SK-N-SH (cell line): ENCODE results near the gene SUCNR1. TPM values are rescaled to one million over a fixed set of nuclear protein-coding genes. Genes with fewer than 3 reads are reported as not detected.

Experiments used
- CTCF ChIA-PET: fragments of 300-600, 350-600 bp; formaldehyde crosslinking; extraction: SDS; loops from one replicate; lab custom pipeline; 2021; lab: Yijun Ruan, JAX
- POLR2A ChIA-PET: fragments of 350-600 bp; sonication (Branson Sonifier 250); formaldehyde crosslinking; extraction: SDS; loops from one replicate; lab custom pipeline; 2020; ENCODE audit warnings: antibody characterized with exemption, inconsistent platforms; lab: Yijun Ruan, JAX
- DNase-seq: peaks from one replicate; pipeline ENCODE4 v3.0.0; 2012
- H2AFZ ChIP-seq: fragments of 200-600 bp; sonication (generic); 2 replicates; pipeline ENCODE4 v1.8.1; 2016; ENCODE audit warnings: antibody characterized with exemption, mild to moderate bottlenecking, low read depth
- H3F3A ChIP-seq: fragments of 200-600 bp; sonication (generic); replicated peaks from 2 replicates; pipeline ENCODE3; 2016; ENCODE audit warnings: antibody characterized with exemption, mild to moderate bottlenecking; ENCODE audit not compliant: insufficient read depth
- H3K27ac ChIP-seq, 2 experiments: fragments of 200-500 bp in 1 of 2; fragments of 200-600 bp in 1 of 2; sonication (Bioruptor generic) in 1 of 2; sonication (generic), shearing (Covaris generic) in 1 of 2; 2 replicates each; pipeline versions ENCODE4 v1.5.1 to v1.6.1; 2014 to 2016; ENCODE audit warnings: low read depth in 2 of 2, inconsistent platforms in 1 of 2, low read length in 1 of 2, mild to moderate bottlenecking in 1 of 2, mixed read lengths in 1 of 2
- H3K27me3 ChIP-seq: fragments of 200-600 bp; sonication (generic), shearing (Covaris generic); 2 replicates; pipeline ENCODE4 v1.6.1; 2016; ENCODE audit warnings: mixed run types; ENCODE audit not compliant: insufficient read depth
- H3K36me3 ChIP-seq, 2 experiments: fragments of 200-500 bp in 1 of 2; fragments of 200-600 bp in 1 of 2; sonication (Bioruptor generic) in 1 of 2; sonication (generic) in 1 of 2; replicated peaks in 1 of 2; 2 replicates each; pipeline versions ENCODE3 to v1.5.1; 2014 to 2016; ENCODE audit warnings: low read length in 1 of 2, mild to moderate bottlenecking in 1 of 2; ENCODE audit not compliant: insufficient read depth in 2 of 2, control insufficient read depth in 1 of 2
- H3K4me1 ChIP-seq, 2 experiments: fragments of 200-500 bp in 1 of 2; fragments of 200-600 bp in 1 of 2; sonication (Bioruptor generic) in 1 of 2; sonication (generic), shearing (Covaris generic) in 1 of 2; 2 replicates each; pipeline versions ENCODE4 v1.5.1 to v1.6.1; 2014 to 2016; ENCODE audit warnings: low read depth in 1 of 2, low read length in 1 of 2, mixed run types in 1 of 2; ENCODE audit not compliant: insufficient read depth in 2 of 2, control insufficient read depth in 1 of 2
- H3K4me2 ChIP-seq: fragments of 200-600 bp; sonication (generic), shearing (Covaris generic); 2 replicates; pipeline ENCODE4 v1.6.1; 2017; ENCODE audit warnings: mixed run types
- H3K4me3 ChIP-seq, 2 experiments: fragments of 200-500 bp in 1 of 2; fragments of 200-600 bp in 1 of 2; sonication (Bioruptor generic) in 1 of 2; sonication (generic), shearing (Covaris generic) in 1 of 2; 2 replicates each; pipeline versions ENCODE4 v1.5.1 to v1.8.1; 2014 to 2016; ENCODE audit warnings: low read depth in 2 of 2, inconsistent platforms in 1 of 2, low read length in 1 of 2, mild to moderate bottlenecking in 1 of 2, mixed read lengths in 1 of 2, moderate library complexity in 1 of 2
- H3K79me2 ChIP-seq: fragments of 200-600 bp; sonication (generic); 2 replicates; pipeline ENCODE4 v1.8.1; 2017; ENCODE audit warnings: mild to moderate bottlenecking; ENCODE audit not compliant: insufficient read depth
- H3K9ac ChIP-seq: fragments of 200-600 bp; sonication (generic); 2 replicates; pipeline ENCODE4 v1.6.1; 2017; ENCODE audit warnings: mixed run types
- H3K9me2 ChIP-seq: fragments of 200-600 bp; sonication (generic); 2 replicates; pipeline ENCODE4 v1.6.1; 2017; ENCODE audit warnings: mixed run types
- H3K9me3 ChIP-seq: fragments of 200-600 bp; sonication (generic); 2 replicates; pipeline ENCODE4 v1.6.1; 2017; ENCODE audit warnings: mixed run types, mild to moderate bottlenecking, moderate library complexity
- H4K20me1 ChIP-seq: fragments of 200-600 bp; sonication (generic); 2 replicates; pipeline ENCODE4 v1.6.1; 2017; ENCODE audit warnings: mild to moderate bottlenecking, mixed run types; ENCODE audit not compliant: insufficient read depth
- CHD2 ChIP-seq: fragments of 150-350 bp; IDR thresholded peaks from 2 replicates; pipeline ENCODE4 v1.6.1; 2018; ENCODE audit warnings: low read length; ENCODE audit not compliant: partially characterized antibody
- ELF1 ChIP-seq: IDR thresholded peaks from 2 replicates; pipeline ENCODE4 v1.4.0; 2012
- EP300 ChIP-seq, 2 experiments: IDR thresholded peaks; 2 replicates each; pipeline versions ENCODE4 v1.4.0 to v1.6.1; 2012; ENCODE audit warnings: borderline replicate concordance in 1 of 2, low read depth in 1 of 2, low read length in 1 of 2
- EZH2phosphoT487 ChIP-seq: fragments of 200-600 bp; sonication (generic); IDR thresholded peaks from 2 replicates; pipeline ENCODE4 v1.6.1; 2017; ENCODE audit warnings: low read depth, mixed run types, mild to moderate bottlenecking, antibody characterized with exemption, moderate library complexity, borderline replicate concordance
- JUND ChIP-seq: IDR thresholded peaks from 2 replicates; pipeline ENCODE4 v1.4.0; 2012
- POLR2AphosphoS5 ChIP-seq: IDR thresholded peaks from 2 replicates; pipeline ENCODE4 v1.6.1; 2012; ENCODE audit warnings: low read depth, low read length
- RAD21 ChIP-seq: IDR thresholded peaks from 2 replicates; pipeline ENCODE4 v1.6.1; 2012; ENCODE audit warnings: mild to moderate bottlenecking, low read length
- YY1 ChIP-seq: IDR thresholded peaks from 2 replicates; pipeline ENCODE4 v1.4.0; 2012; ENCODE audit warnings: low read depth, mild to moderate bottlenecking
- WGBS: methylation state at CpG from one replicate; pipeline ENCODE4 v1.1.6; 2017; ENCODE audit warnings: low lambda C conversion rate; 5-methylcytosine and 5-hydroxymethylcytosine counted together
- polyA plus RNA-seq, 3 experiments: library from polyadenylated mRNA; depleted of rRNA; stranded (reverse); fragments of >200 nt; gene quantifications; 2 replicates each; pipeline ENCODE4 v1.2.3, GENCODE V29; 2012
- TF ChIP-seq, protein P1 (sequence below): IDR thresholded peaks from 2 replicates; pipeline ENCODE4 v1.4.0; 2012; ENCODE audit warnings: low read depth
- TF ChIP-seq, protein P2 (sequence below): fragments of 150-350 bp; IDR thresholded peaks from 2 replicates; pipeline ENCODE4 v1.6.1; 2017; ENCODE audit warnings: antibody characterized with exemption, low read length, low read depth, borderline replicate concordance
- TF ChIP-seq, protein P3 (sequence below): IDR thresholded peaks from 2 replicates; pipeline ENCODE4 v1.4.0; 2012; ENCODE audit warnings: low read depth, borderline replicate concordance
- TF ChIP-seq, protein P4 (sequence below): IDR thresholded peaks from 2 replicates; pipeline ENCODE4; 2012

SUCNR1 gene, protein sequence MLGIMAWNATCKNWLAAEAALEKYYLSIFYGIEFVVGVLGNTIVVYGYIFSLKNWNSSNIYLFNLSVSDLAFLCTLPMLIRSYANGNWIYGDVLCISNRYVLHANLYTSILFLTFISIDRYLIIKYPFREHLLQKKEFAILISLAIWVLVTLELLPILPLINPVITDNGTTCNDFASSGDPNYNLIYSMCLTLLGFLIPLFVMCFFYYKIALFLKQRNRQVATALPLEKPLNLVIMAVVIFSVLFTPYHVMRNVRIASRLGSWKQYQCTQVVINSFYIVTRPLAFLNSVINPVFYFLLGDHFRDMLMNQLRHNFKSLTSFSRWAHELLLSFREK
- polyA plus RNA-seq (2012; rRNA removed), result 1.5 and 2.9 TPM in 2 replicates
- polyA plus RNA-seq (2012; cell fraction: cytosol; rRNA removed), result 3.5 and 4.6 TPM in 2 replicates
- 1.1 and 3.5 TPM in 2 replicates for polyA plus RNA-seq (2012; cell fraction: nucleus; rRNA removed)

DNA sequence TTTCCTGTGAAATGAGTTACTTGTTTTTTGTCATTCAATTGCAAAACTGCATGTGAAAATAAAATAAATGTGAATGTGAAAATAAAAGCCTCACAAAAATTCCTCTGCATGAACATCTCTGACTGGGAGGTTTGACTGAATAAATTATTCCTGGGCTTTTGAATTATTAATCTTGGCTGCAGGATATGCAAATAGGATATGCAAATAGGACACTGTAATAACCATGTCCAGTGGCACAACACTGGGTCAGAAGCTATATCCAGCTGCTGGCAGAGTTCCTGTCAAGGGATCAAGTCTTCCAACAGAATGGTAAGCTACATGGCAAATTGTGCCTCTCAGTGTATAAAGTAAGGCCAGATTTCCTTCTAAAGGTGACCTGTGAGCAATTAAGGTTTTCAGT lies at the start of gene SUCNR1:
Gene SUCNR1 (plus strand): TSS at position 246 of the 400 bp plus-strand sequence. CDS start 6,250 bp downstream, outside the sequence.
- no peak within 1 kb of the TSS for H2AFZ ChIP-seq
- H3K27ac ChIP-seq, result peak within 1 kb of the TSS; percentile 80 to 87; a peak in 3 of 4 replicates
- peak within 1 kb of the TSS in 1 of 2 experiments; percentile 21; a peak in 2 of 4 replicates for H3K4me3 ChIP-seq
- no peaks in the 10 kb centered on the region for H3K9me3 ChIP-seq
- CTCF ChIA-PET, result no interaction called here
- H4K20me1 ChIP-seq, result no peaks in the 10 kb centered on the region
- H3K27me3 ChIP-seq, result no peaks in the 10 kb centered on the region
- no peaks in the 10 kb centered on the region for H3K9me2 ChIP-seq
- H3K4me1 ChIP-seq, result peaks cover 2 to 15% of the 10 kb centered on the region in 2 experiments; a peak in 3 of 4 replicates
- no peak for TF ChIP-seq POLR2AphosphoS5
- TF ChIP-seq, protein P1, sequence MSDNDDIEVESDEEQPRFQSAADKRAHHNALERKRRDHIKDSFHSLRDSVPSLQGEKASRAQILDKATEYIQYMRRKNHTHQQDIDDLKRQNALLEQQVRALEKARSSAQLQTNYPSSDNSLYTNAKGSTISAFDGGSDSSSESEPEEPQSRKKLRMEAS, result no peak
- no peak for TF ChIP-seq JUND
- TF ChIP-seq EP300 (IDR thresholded peaks at IDR 0.05; ENCODE audit: borderline replicate concordance in 1 of 2, low read depth in 1 of 2, low read length in 1 of 2), result no peak
- TF ChIP-seq CHD2, result no peak
- TF ChIP-seq, protein P2, sequence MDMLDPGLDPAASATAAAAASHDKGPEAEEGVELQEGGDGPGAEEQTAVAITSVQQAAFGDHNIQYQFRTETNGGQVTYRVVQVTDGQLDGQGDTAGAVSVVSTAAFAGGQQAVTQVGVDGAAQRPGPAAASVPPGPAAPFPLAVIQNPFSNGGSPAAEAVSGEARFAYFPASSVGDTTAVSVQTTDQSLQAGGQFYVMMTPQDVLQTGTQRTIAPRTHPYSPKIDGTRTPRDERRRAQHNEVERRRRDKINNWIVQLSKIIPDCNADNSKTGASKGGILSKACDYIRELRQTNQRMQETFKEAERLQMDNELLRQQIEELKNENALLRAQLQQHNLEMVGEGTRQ, result no peak
- TF ChIP-seq EZH2phosphoT487, result no peak
- TF ChIP-seq, protein P3, sequence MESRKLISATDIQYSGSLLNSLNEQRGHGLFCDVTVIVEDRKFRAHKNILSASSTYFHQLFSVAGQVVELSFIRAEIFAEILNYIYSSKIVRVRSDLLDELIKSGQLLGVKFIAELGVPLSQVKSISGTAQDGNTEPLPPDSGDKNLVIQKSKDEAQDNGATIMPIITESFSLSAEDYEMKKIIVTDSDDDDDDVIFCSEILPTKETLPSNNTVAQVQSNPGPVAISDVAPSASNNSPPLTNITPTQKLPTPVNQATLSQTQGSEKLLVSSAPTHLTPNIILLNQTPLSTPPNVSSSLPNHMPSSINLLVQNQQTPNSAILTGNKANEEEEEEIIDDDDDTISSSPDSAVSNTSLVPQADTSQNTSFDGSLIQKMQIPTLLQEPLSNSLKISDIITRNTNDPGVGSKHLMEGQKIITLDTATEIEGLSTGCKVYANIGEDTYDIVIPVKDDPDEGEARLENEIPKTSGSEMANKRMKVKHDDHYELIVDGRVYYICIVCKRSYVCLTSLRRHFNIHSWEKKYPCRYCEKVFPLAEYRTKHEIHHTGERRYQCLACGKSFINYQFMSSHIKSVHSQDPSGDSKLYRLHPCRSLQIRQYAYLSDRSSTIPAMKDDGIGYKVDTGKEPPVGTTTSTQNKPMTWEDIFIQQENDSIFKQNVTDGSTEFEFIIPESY, result no peak
- no peak for TF ChIP-seq RAD21
- no peak for TF ChIP-seq ELF1
- H3F3A ChIP-seq, result peaks cover 34% of the 10 kb centered on the region
- peaks cover 58% of the 10 kb centered on the region for H3K79me2 ChIP-seq
- H3K9ac ChIP-seq, result peak within 1 kb of the TSS; percentile 56; the same call in 1 of the 2 replicates
- POLR2A ChIA-PET, result no interaction called here
- DNase-seq, result no peak
- no peak within 1 kb of the TSS; the same call in 1 of the 2 replicates for H3K4me2 ChIP-seq
- H3K36me3 ChIP-seq, result no peaks in the 10 kb centered on the region

DNA sequence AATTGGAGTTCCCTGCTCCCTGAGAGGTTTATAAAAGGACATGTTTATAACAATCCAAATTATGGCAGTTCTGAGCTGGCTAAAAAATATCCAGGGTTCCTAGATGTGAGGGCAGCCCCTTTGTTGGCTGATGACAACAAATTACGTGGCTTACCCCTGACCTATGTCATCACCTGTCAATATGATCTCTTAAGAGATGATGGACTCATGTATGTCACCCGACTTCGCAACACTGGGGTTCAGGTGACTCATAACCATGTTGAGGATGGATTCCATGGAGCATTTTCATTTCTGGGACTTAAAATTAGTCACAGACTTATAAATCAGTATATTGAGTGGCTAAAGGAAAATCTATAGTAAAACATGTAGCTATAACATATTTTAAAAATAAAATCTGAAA lies 45.6 kb upstream of the SUCNR1 start:
- Histone ChIP-seq H3K36me3 (peaks cover 0 to 8% of the 10 kb centered on the region in 2 experiments), H3K4me1 (no peaks in the 10 kb centered on the region), H3K79me2 (peaks cover 36% of the 10 kb centered on the region), H3K9ac (no peak overlapping the region), H3K9me3 (peaks cover 7% of the 10 kb centered on the region; the same call in 1 of the 2 replicates), H3K4me3 (no peak overlapping the region), H3K27me3 (no peaks in the 10 kb centered on the region), H2AFZ (no peak overlapping the region)
- no peak for TF ChIP-seq YY1
- TF ChIP-seq, protein P4, sequence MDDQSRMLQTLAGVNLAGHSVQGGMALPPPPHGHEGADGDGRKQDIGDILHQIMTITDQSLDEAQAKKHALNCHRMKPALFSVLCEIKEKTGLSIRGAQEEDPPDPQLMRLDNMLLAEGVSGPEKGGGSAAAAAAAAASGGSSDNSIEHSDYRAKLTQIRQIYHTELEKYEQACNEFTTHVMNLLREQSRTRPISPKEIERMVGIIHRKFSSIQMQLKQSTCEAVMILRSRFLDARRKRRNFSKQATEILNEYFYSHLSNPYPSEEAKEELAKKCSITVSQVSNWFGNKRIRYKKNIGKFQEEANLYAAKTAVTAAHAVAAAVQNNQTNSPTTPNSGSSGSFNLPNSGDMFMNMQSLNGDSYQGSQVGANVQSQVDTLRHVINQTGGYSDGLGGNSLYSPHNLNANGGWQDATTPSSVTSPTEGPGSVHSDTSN, result peak; percentile 33; the same call in 1 of the 2 replicates
- TF ChIP-seq, all 33 proteins: peak for 1
- Histone ChIP-seq H4K20me1 (no peaks in the 10 kb centered on the region), H3F3A (peaks cover 10% of the 10 kb centered on the region), H3K27ac (no peak overlapping the region), H3K4me2 (no peak overlapping the region), H3K9me2 (no peaks in the 10 kb centered on the region)
- ChIA-PET POLR2A (no interaction called here), CTCF (interaction anchor here (2.5 kb wide), 1 partner anchor 11 kb away, joined by 9 read pairs; no protein-coding TSS in a partner anchor)
- WGBS, result 45% methylated on average over 3 of the region's 3 CpGs
- DNase-seq, result no peak
